BJ (cell line): Measurements from ENCODE around the gene C1QTNF8. TPM values are rescaled to one million over a fixed set of nuclear protein-coding genes. Genes with fewer than 3 reads are reported as not detected.

Source experiments
- CTCF ChIA-PET: fragments of 350-600 bp; formaldehyde crosslinking; extraction: SDS; loops from one replicate; lab custom pipeline; 2021; ENCODE audit warnings: antibody characterized with exemption, inconsistent platforms; lab: Yijun Ruan, JAX
- POLR2A ChIA-PET: fragments of 300-600 bp; sonication (Branson Sonifier 250); formaldehyde crosslinking; extraction: SDS; loops from one replicate; lab custom pipeline; 2021; ENCODE audit warnings: antibody characterized with exemption; lab: Charles Lee
- DNase-seq: peaks from one replicate; pipeline ENCODE4 v3.0.0-alpha.2; 2011; ENCODE audit warnings: low read depth
- H3K27me3 ChIP-seq: 2 replicates; pipeline ENCODE4 v1.6.0; 2011; ENCODE audit warnings: low read length; ENCODE audit not compliant: control insufficient read depth, insufficient read depth
- H3K36me3 ChIP-seq: 2 replicates; pipeline ENCODE4 v1.5.1; 2011; ENCODE audit warnings: low read length; ENCODE audit not compliant: control insufficient read depth, insufficient read depth
- H3K4me3 ChIP-seq: 2 replicates; pipeline ENCODE4 v1.5.1; 2011; ENCODE audit warnings: low read depth, mild to moderate bottlenecking, control low read depth, low read length
- CTCF ChIP-seq: IDR thresholded peaks from 2 replicates; pipeline ENCODE4 v1.5.1; 2011; ENCODE audit warnings: low read depth, mild to moderate bottlenecking, control low read depth, inconsistent platforms, low read length, moderate library complexity; ENCODE audit not compliant: insufficient read depth
- polyA plus RNA-seq: library from polyadenylated mRNA; depleted of rRNA; stranded (reverse); fragments of >200 nt; gene quantifications from 2 replicates; pipeline ENCODE4 v1.2.3, GENCODE V29; 2011

The C1QTNF8 gene
- polyA plus RNA-seq, 1 experiment: not detected

- no peaks in the 10 kb centered on the region; the same call in 1 of the 2 replicates for H3K27me3 ChIP-seq
- TF ChIP-seq CTCF: no peak
- no peak overlapping the region for H3K4me3 ChIP-seq
- CTCF ChIA-PET: interaction anchor here (0.7 kb wide), 1 partner anchor 230 kb away, joined by 3 read pairs; no protein-coding TSS in a partner anchor
- POLR2A ChIA-PET: no interaction called here
- no peak for DNase-seq
- no peaks in the 10 kb centered on the region for H3K36me3 ChIP-seq
Observed at GRCh38 chr16:1053121-1053521, 42.9 kb downstream of the C1QTNF8 start.

- ChIA-PET CTCF (interaction anchor here (0.7 kb wide), 1 partner anchor 230 kb away, joined by 3 read pairs; no protein-coding TSS in a partner anchor), POLR2A (no interaction called here)
- Histone ChIP-seq H3K27me3 (no peaks in the 10 kb centered on the region; the same call in 1 of the 2 replicates), H3K36me3 (no peaks in the 10 kb centered on the region), H3K4me3 (no peak overlapping the region)
- DNase-seq: no peak
- no peak for TF ChIP-seq CTCF
Observed at GRCh38 chr16:1052721-1053120, 43.3 kb downstream of the C1QTNF8 start.

GRCh38 chr16:1051446-1051845 lies 44.6 kb downstream of the C1QTNF8 start:
- Histone ChIP-seq H3K27me3 (no peaks in the 10 kb centered on the region; the same call in 1 of the 2 replicates), H3K36me3 (no peaks in the 10 kb centered on the region), H3K4me3 (no peak overlapping the region)
- ChIA-PET POLR2A (no interaction called here), CTCF (no interaction called here)
- DNase-seq: no peak
- no peak for TF ChIP-seq CTCF

GRCh38 chr16:1050921-1051320 lies 45.1 kb downstream of the C1QTNF8 start:
- no peak for DNase-seq
- TF ChIP-seq CTCF: no peak
- Histone ChIP-seq H3K4me3 (no peak overlapping the region), H3K27me3 (no peaks in the 10 kb centered on the region; the same call in 1 of the 2 replicates), H3K36me3 (no peaks in the 10 kb centered on the region)
- ChIA-PET CTCF (no interaction called here), POLR2A (no interaction called here)

- DNase-seq: no peak
- no peaks in the 10 kb centered on the region; the same call in 1 of the 2 replicates for H3K27me3 ChIP-seq
- H3K4me3 ChIP-seq: no peak overlapping the region
- POLR2A ChIA-PET: no interaction called here
- CTCF ChIA-PET: no interaction called here
- no peaks in the 10 kb centered on the region for H3K36me3 ChIP-seq
- no peak for TF ChIP-seq CTCF
Observed at GRCh38 chr16:1050516-1050915, 45.5 kb downstream of the C1QTNF8 start.
